HepG2 (cell line): Measurements from ENCODE around the gene ADIPOR2. TPM values are rescaled to one million over a fixed set of nuclear protein-coding genes. Genes with fewer than 3 reads are reported as not detected.

Source experiments
- HOXD1 ChIP-seq: sonication (generic); formaldehyde crosslinking; IDR thresholded peaks from 2 replicates; pipeline ENCODE4 v1.5.0; 2020; ENCODE audit warnings: missing genetic modification reagents
- MTA3 ChIP-seq: sonication (generic); formaldehyde crosslinking; IDR thresholded peaks from 2 replicates; pipeline ENCODE4 v1.4.0; 2020; ENCODE audit warnings: missing genetic modification reagents
- NAIF1 ChIP-seq: sonication (generic); formaldehyde crosslinking; IDR thresholded peaks from 2 replicates; pipeline ENCODE4 v1.5.0; 2020; ENCODE audit warnings: mild to moderate bottlenecking, missing genetic modification reagents, borderline replicate concordance
- NFRKB ChIP-seq: fragments of 450-650 bp; IDR thresholded peaks from 2 replicates; pipeline ENCODE4 v1.6.1; 2017
- REPIN1 ChIP-seq: sonication (generic); formaldehyde crosslinking; IDR thresholded peaks from 2 replicates; pipeline ENCODE4 v1.8.0; 2022; ENCODE audit warnings: missing genetic modification reagents, low read depth, mild to moderate bottlenecking, borderline replicate concordance
- SNAI1 ChIP-seq: sonication (generic); formaldehyde crosslinking; IDR thresholded peaks from 2 replicates; pipeline ENCODE4 v1.5.0; 2020; ENCODE audit warnings: mild to moderate bottlenecking, missing genetic modification reagents, borderline replicate concordance
- SRSF1 ChIP-seq: fragments of 200-400 bp; formaldehyde crosslinking; optimal IDR thresholded peaks from 2 replicates; pipeline ENCODE3; 2017; ENCODE audit warnings: mild to moderate bottlenecking, low read depth, low read length, moderate library complexity
- SRSF9 ChIP-seq: fragments of 200-400 bp; formaldehyde crosslinking; IDR thresholded peaks from 2 replicates; pipeline ENCODE4 v1.6.1; 2018; ENCODE audit warnings: borderline replicate concordance, mild to moderate bottlenecking, low read depth, low read length; ENCODE audit not compliant: insufficient read depth, poor library complexity, severe bottlenecking
- SRY ChIP-seq: sonication (generic); formaldehyde crosslinking; IDR thresholded peaks from 2 replicates; pipeline ENCODE4 v1.8.0; 2022; ENCODE audit warnings: mild to moderate bottlenecking, missing genetic modification reagents
- WIZ ChIP-seq: sonication (generic); formaldehyde crosslinking; IDR thresholded peaks from 2 replicates; pipeline ENCODE4 v1.5.1; 2020; ENCODE audit warnings: mild to moderate bottlenecking, missing genetic modification reagents
- ZMYM3 ChIP-seq: sonication (generic); formaldehyde crosslinking; IDR thresholded peaks from 2 replicates; pipeline ENCODE4 v1.5.1; 2020; ENCODE audit warnings: mild to moderate bottlenecking, missing genetic modification reagents
- ZNF138 ChIP-seq: sonication (generic); formaldehyde crosslinking; IDR thresholded peaks from 2 replicates; pipeline ENCODE4 v1.5.0; 2020; ENCODE audit warnings: mild to moderate bottlenecking, low read depth, missing genetic modification reagents
- ZNF160 ChIP-seq: sonication (generic); formaldehyde crosslinking; IDR thresholded peaks from 2 replicates; pipeline ENCODE4 v1.8.0; 2022; ENCODE audit warnings: mild to moderate bottlenecking, inconsistent platforms, missing genetic modification reagents
- ZNF224 ChIP-seq: sonication (generic); formaldehyde crosslinking; IDR thresholded peaks from 2 replicates; pipeline ENCODE4 v1.5.0; 2020; ENCODE audit warnings: mild to moderate bottlenecking, missing genetic modification reagents
- ZNF292 ChIP-seq: sonication (generic); formaldehyde crosslinking; IDR thresholded peaks from 2 replicates; pipeline ENCODE4 v1.8.1; 2022; ENCODE audit warnings: mild to moderate bottlenecking, low read depth, missing genetic modification reagents, borderline replicate concordance
- ZNF577 ChIP-seq: sonication (generic); formaldehyde crosslinking; IDR thresholded peaks from 2 replicates; pipeline ENCODE4 v1.4.0; 2020; ENCODE audit warnings: mild to moderate bottlenecking, low read depth, missing genetic modification reagents, borderline replicate concordance
- ZNF615 ChIP-seq: sonication (generic); formaldehyde crosslinking; IDR thresholded peaks from 2 replicates; pipeline ENCODE4 v1.5.0; 2020; ENCODE audit warnings: mild to moderate bottlenecking, missing genetic modification reagents, borderline replicate concordance
- ZNF83 ChIP-seq: sonication (generic); formaldehyde crosslinking; IDR thresholded peaks from 2 replicates; pipeline ENCODE4 v1.4.0; 2020; ENCODE audit warnings: missing genetic modification reagents, mild to moderate bottlenecking, borderline replicate concordance
- ZSCAN12 ChIP-seq: sonication (generic); formaldehyde crosslinking; IDR thresholded peaks from 2 replicates; pipeline ENCODE4 v1.9.0; 2021; ENCODE audit warnings: mild to moderate bottlenecking, missing genetic modification reagents
- polyA plus RNA-seq, 8 experiments: library from polyadenylated mRNA; depleted of rRNA in 3 of 8; stranded (reverse) in 7 of 8; unstranded in 1 of 8; fragments of >200 nt; fragmentation: Illumina TruSeq in 4 of 8; extraction: Trizol in 4 of 8; gene quantifications; 2 replicates each; pipeline versions ENCODE4 v1.2.1 to v1.2.3, GENCODE V29; 2011 to 2016; ENCODE audit warnings: low read depth in 4 of 8, missing spikeins in 1 of 8, mixed read lengths in 1 of 8; ENCODE audit not compliant: insufficient read depth in 1 of 8
- total RNA-seq, 5 experiments: library from RNA; depleted of rRNA; stranded (reverse); fragments of >200 nt; fragmentation: Illumina TruSeq; extraction: Trizol; gene quantifications; 2 replicates each; pipeline ENCODE4 v1.2.3, GENCODE V29; 2016; ENCODE audit warnings: low read depth in 1 of 5
- TF ChIP-seq, protein P1 (sequence below): sonication (generic); formaldehyde crosslinking; IDR thresholded peaks from 2 replicates; pipeline ENCODE4 v1.4.0; 2020; ENCODE audit warnings: missing genetic modification reagents, mild to moderate bottlenecking, borderline replicate concordance
- TF ChIP-seq, protein P2 (sequence below): sonication (generic); formaldehyde crosslinking; IDR thresholded peaks from 2 replicates; pipeline ENCODE4 v1.4.0; 2020; ENCODE audit warnings: missing genetic modification reagents
- TF ChIP-seq, protein P3 (sequence below): sonication (generic); formaldehyde crosslinking; conservative IDR thresholded peaks from 2 replicates; pipeline ENCODE4 v1.4.0; 2020; ENCODE audit warnings: missing genetic modification reagents

ADIPOR2 gene
- total and polyA plus RNA-seq, 2 of the 13 experiments (the other 11 are each of a cell fraction or from before 2014, with no cell fraction given), result 35.2 to 52.2 TPM

DNA sequence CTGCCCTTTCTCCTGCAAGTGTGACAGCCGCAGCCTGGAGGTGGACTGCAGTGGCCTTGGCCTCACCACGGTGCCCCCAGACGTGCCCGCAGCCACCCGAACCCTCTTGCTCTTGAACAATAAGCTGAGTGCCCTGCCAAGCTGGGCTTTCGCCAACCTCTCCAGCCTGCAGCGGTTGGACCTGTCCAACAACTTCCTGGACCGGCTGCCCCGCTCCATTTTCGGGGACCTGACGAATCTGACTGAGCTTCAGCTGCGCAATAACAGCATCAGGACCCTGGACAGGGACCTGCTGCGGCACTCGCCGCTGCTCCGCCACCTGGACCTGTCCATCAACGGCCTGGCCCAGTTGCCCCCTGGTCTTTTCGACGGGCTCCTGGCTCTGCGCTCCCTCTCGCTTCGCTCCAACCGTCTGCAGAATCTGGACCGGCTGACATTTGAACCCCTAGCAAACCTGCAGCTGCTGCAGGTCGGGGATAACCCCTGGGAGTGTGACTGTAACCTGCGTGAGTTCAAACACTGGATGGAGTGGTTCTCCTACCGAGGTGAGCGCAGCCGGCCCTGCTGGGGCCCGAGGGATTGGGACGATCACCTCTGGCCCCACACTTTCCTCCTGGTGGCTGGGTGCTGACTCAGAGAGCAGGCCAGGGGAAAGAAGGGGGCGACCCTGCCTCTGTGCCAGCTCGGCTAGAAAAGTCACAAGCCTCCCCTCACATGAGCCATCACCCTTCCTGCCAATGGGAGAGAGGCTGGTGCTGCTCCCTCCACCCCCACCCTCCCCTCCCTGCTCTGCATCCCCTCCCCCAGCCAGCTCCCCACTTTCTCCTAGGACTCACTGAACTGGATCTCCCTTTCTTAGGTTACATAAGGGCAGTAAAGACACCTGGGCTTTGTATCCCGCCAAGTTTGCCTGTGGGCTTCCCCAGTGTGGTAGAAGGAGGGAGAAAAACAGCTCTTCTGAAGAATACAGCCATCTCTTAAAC, 140.4 kb downstream of the ADIPOR2 start (continued):
- no peak for TF ChIP-seq MTA3 (CRISPR knock-in tag)
- TF ChIP-seq ZNF160 (CRISPR knock-in tag), result peak; percentile 81; the same call in 1 of the 2 replicates
- TF ChIP-seq REPIN1 (CRISPR knock-in tag), result no peak
- peak; percentile 52; the same call in 1 of the 2 replicates for TF ChIP-seq HOXD1 (CRISPR knock-in tag)
- no peak for TF ChIP-seq SRSF1
- TF ChIP-seq, protein P1, sequence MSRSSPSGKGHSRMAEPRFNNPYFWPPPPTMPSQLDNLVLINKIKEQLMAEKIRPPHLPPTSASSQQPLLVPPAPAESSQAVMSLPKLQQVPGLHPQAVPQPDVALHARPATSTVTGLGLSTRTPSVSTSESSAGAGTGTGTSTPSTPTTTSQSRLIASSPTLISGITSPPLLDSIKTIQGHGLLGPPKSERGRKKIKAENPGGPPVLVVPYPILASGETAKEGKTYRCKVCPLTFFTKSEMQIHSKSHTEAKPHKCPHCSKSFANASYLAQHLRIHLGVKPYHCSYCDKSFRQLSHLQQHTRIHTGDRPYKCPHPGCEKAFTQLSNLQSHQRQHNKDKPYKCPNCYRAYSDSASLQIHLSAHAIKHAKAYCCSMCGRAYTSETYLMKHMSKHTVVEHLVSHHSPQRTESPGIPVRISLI (CRISPR knock-in tag), result no peak
- TF ChIP-seq SRSF9, result no peak
- peak; percentile 81; the same call in 1 of the 2 replicates for TF ChIP-seq ZNF83 (CRISPR knock-in tag)
- TF ChIP-seq SRY, result peak; percentile 86
- no peak for TF ChIP-seq ZNF224
- TF ChIP-seq SNAI1 (CRISPR knock-in tag), result 0 out of 2 replicates have a peak, but pooled peaks have one; percentile 32
- TF ChIP-seq, protein P2, sequence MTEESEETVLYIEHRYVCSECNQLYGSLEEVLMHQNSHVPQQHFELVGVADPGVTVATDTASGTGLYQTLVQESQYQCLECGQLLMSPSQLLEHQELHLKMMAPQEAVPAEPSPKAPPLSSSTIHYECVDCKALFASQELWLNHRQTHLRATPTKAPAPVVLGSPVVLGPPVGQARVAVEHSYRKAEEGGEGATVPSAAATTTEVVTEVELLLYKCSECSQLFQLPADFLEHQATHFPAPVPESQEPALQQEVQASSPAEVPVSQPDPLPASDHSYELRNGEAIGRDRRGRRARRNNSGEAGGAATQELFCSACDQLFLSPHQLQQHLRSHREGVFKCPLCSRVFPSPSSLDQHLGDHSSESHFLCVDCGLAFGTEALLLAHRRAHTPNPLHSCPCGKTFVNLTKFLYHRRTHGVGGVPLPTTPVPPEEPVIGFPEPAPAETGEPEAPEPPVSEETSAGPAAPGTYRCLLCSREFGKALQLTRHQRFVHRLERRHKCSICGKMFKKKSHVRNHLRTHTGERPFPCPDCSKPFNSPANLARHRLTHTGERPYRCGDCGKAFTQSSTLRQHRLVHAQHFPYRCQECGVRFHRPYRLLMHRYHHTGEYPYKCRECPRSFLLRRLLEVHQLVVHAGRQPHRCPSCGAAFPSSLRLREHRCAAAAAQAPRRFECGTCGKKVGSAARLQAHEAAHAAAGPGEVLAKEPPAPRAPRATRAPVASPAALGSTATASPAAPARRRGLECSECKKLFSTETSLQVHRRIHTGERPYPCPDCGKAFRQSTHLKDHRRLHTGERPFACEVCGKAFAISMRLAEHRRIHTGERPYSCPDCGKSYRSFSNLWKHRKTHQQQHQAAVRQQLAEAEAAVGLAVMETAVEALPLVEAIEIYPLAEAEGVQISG, result peak; percentile 77
- TF ChIP-seq ZNF138 (CRISPR knock-in tag), result peak; percentile 65; the same call in 1 of the 2 replicates
- TF ChIP-seq ZNF615 (CRISPR knock-in tag), result peak; percentile 78; the same call in 1 of the 2 replicates
- no peak for TF ChIP-seq NFRKB
- TF ChIP-seq ZNF577 (CRISPR knock-in tag), result no peak
- peak; percentile 98 for TF ChIP-seq WIZ (CRISPR knock-in tag)
- 0 out of 2 replicates have a peak, but pooled peaks have one; percentile 43 for TF ChIP-seq NAIF1 (CRISPR knock-in tag)
- TF ChIP-seq ZNF292, result no peak
- no peak for TF ChIP-seq ZMYM3 (CRISPR knock-in tag)
- TF ChIP-seq, protein P3, sequence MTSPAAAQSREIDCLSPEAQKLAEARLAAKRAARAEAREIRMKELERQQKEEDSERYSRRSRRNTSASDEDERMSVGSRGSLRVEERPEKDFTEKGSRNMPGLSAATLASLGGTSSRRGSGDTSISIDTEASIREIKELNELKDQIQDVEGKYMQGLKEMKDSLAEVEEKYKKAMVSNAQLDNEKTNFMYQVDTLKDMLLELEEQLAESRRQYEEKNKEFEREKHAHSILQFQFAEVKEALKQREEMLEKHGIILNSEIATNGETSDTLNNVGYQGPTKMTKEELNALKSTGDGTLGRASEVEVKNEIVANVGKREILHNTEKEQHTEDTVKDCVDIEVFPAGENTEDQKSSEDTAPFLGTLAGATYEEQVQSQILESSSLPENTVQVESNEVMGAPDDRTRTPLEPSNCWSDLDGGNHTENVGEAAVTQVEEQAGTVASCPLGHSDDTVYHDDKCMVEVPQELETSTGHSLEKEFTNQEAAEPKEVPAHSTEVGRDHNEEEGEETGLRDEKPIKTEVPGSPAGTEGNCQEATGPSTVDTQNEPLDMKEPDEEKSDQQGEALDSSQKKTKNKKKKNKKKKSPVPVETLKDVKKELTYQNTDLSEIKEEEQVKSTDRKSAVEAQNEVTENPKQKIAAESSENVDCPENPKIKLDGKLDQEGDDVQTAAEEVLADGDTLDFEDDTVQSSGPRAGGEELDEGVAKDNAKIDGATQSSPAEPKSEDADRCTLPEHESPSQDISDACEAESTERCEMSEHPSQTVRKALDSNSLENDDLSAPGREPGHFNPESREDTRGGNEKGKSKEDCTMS (CRISPR knock-in tag), result 0 out of 2 replicates have a peak, but pooled peaks have one; percentile 47
- peak; percentile 93; the same call in 1 of the 2 replicates for TF ChIP-seq ZSCAN12
